DND-41 (cell line): Measurements from ENCODE around the gene MACIR.
A peak's percentile ranks its signal among the peaks of the same experiment; 100 is the strongest.

Experiments
- ATAC-seq: fragments of 200-7000 bp; cut with Tn5 transposase; 3 replicates; pipeline ENCODE4 v1.9.1; 2021; ENCODE audit warnings: low read depth; ENCODE audit not compliant: insufficient read depth
- DNase-seq: peaks from one replicate; pipeline ENCODE4 v3.0.0-alpha.2; 2020
- H2AFZ ChIP-seq: 2 replicates; pipeline ENCODE4 v1.6.0; 2012; ENCODE audit warnings: low read depth, low read length
- H3K27ac ChIP-seq: 2 replicates; pipeline ENCODE4 v1.5.1; 2012; ENCODE audit warnings: low read length, inconsistent platforms
- H3K27me3 ChIP-seq: fragments of 200-600 bp; sonication (generic); 2 replicates; pipeline ENCODE4 v1.6.0; 2012; ENCODE audit warnings: low read length, mild to moderate bottlenecking, inconsistent platforms; ENCODE audit not compliant: insufficient read depth, poor library complexity
- H3K36me3 ChIP-seq: 2 replicates; pipeline ENCODE4 v1.5.1; 2012; ENCODE audit warnings: low read length, inconsistent platforms; ENCODE audit not compliant: insufficient read depth
- H3K4me1 ChIP-seq: 2 replicates; pipeline ENCODE4 v1.5.1; 2012; ENCODE audit warnings: mild to moderate bottlenecking, low read length; ENCODE audit not compliant: insufficient read depth
- H3K4me2 ChIP-seq: 2 replicates; pipeline ENCODE4 v1.6.0; 2012; ENCODE audit warnings: mild to moderate bottlenecking, moderate library complexity, low read length, inconsistent platforms; ENCODE audit not compliant: insufficient read depth
- H3K4me3 ChIP-seq, 2 experiments: fragments of 200-600 bp in 1 of 2; shearing (Covaris generic) in 1 of 2; 2 replicates each; pipeline ENCODE4 v1.5.1; 2012 to 2016; ENCODE audit warnings: inconsistent platforms in 2 of 2, low read length in 2 of 2, mild to moderate bottlenecking in 2 of 2, low read depth in 1 of 2, moderate library complexity in 1 of 2
- H3K79me2 ChIP-seq: 2 replicates; pipeline ENCODE4 v1.6.0; 2012; ENCODE audit warnings: low read length, inconsistent platforms; ENCODE audit not compliant: insufficient read depth
- H3K9ac ChIP-seq: 2 replicates; pipeline ENCODE4 v1.6.0; 2012; ENCODE audit warnings: low read depth, mild to moderate bottlenecking, inconsistent platforms, low read length, moderate library complexity
- H3K9me3 ChIP-seq: 2 replicates; pipeline ENCODE4 v1.5.1; 2012; ENCODE audit warnings: low read length, moderate library complexity, mild to moderate bottlenecking, inconsistent platforms; ENCODE audit not compliant: insufficient read depth, severe bottlenecking
- H4K20me1 ChIP-seq: 2 replicates; pipeline ENCODE4 v1.6.0; 2012; ENCODE audit warnings: low read length; ENCODE audit not compliant: insufficient read depth
- EZH2 ChIP-seq: IDR thresholded peaks from 3 replicates; pipeline ENCODE4 v1.6.1; 2012; ENCODE audit warnings: borderline replicate concordance, low read depth, mild to moderate bottlenecking, moderate library complexity, low read length, inconsistent platforms; ENCODE audit not compliant: severe bottlenecking
- TF ChIP-seq, protein P1 (sequence below): IDR thresholded peaks from 2 replicates; pipeline ENCODE4 v1.5.1; 2012; ENCODE audit warnings: borderline replicate concordance, low read length, moderate library complexity, mild to moderate bottlenecking; ENCODE audit not compliant: poor library complexity, severe bottlenecking; ENCODE audit errors: extremely low read depth

The MACIR gene

DNA sequence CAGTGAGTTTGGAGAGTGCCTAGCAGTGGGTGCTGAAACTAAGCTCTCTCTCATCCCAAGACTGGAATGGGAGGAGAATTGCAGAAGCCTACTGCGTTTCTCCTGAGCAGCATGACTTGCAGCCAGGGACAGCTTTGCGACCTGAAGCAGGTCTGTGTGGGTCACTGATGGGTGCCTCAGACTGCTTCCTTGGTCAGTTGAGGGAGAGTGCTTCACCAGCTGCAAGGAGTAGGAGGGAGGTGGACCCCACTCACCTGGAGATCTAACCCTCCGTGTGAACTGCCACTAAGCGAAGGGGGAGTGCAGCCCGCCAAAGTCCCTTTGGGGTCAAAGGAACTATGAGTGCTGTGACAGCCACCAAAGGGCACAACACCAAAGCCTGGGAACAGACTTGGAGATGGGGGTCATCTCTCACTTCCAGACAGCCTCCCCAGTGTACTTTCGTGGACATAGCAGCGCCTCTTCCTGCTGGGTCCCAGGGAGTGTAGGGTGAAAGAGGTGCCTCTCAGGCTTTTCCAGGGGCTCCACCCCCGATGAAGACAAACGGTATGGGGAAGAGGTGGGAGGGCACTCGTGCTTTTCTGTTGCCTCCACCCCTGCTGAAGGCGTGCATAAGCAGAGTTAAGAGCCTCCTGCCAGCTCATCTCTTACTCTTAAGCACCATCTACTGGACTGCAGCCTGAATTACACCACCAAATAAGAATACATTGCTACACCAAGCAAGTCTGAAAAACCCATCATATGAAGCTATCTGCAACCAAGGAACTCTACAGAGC is 34.3 kb upstream of the MACIR start:
- H3K36me3 ChIP-seq = no peaks in the 10 kb centered on the region
- peak overlapping the region; percentile 55 for H3K4me2 ChIP-seq
- no peaks in the 10 kb centered on the region for H3K27me3 ChIP-seq
- H3K4me1 ChIP-seq = peaks cover 6% of the 10 kb centered on the region
- no peak overlapping the region for H3K9ac ChIP-seq
- TF ChIP-seq EZH2 = no peak
- TF ChIP-seq, protein P1, sequence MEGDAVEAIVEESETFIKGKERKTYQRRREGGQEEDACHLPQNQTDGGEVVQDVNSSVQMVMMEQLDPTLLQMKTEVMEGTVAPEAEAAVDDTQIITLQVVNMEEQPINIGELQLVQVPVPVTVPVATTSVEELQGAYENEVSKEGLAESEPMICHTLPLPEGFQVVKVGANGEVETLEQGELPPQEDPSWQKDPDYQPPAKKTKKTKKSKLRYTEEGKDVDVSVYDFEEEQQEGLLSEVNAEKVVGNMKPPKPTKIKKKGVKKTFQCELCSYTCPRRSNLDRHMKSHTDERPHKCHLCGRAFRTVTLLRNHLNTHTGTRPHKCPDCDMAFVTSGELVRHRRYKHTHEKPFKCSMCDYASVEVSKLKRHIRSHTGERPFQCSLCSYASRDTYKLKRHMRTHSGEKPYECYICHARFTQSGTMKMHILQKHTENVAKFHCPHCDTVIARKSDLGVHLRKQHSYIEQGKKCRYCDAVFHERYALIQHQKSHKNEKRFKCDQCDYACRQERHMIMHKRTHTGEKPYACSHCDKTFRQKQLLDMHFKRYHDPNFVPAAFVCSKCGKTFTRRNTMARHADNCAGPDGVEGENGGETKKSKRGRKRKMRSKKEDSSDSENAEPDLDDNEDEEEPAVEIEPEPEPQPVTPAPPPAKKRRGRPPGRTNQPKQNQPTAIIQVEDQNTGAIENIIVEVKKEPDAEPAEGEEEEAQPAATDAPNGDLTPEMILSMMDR = peak; percentile 90
- peak overlapping the region; percentile 57 for H2AFZ ChIP-seq
- no peaks in the 10 kb centered on the region for H3K79me2 ChIP-seq
- peak; percentile 69 for DNase-seq
- no peak overlapping the region; the same call in 1 of the 2 replicates for H3K27ac ChIP-seq
- peak overlapping the region in 1 of 2 experiments; percentile 40; a peak in 1 of 4 replicates for H3K4me3 ChIP-seq
- H3K9me3 ChIP-seq = no peaks in the 10 kb centered on the region
- ATAC-seq = peak; percentile 97
- H4K20me1 ChIP-seq = no peaks in the 10 kb centered on the region

DNA sequence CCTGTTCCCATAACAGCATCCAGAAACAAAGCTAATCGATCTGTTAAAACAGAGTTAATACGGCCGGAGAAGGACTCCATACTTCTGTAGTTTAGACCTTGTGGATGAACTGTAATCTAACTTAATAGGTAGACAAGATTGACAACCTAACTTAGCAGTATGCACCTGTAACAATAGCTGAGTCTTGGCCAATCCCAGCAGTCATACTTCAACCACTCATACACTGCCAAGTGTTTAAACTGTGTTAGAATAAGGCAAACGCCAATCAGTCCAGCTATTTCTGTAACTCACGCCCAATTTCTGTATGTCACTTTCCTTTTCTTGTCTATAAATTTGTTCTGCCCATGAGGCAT is 33.7 kb upstream of the MACIR start:
- Histone ChIP-seq H3K4me1 (peaks cover 6% of the 10 kb centered on the region), H2AFZ (no peak overlapping the region), H3K9me3 (no peaks in the 10 kb centered on the region), H3K9ac (no peak overlapping the region), H3K79me2 (no peaks in the 10 kb centered on the region), H3K27me3 (no peaks in the 10 kb centered on the region), H3K4me3 (no peak overlapping the region), H4K20me1 (no peaks in the 10 kb centered on the region), H3K36me3 (no peaks in the 10 kb centered on the region), H3K4me2 (no peak overlapping the region), H3K27ac (no peak overlapping the region)
- TF ChIP-seq, protein P1 = no peak
- TF ChIP-seq EZH2 = no peak
- ATAC-seq (no peak), DNase-seq (no peak)

DNA sequence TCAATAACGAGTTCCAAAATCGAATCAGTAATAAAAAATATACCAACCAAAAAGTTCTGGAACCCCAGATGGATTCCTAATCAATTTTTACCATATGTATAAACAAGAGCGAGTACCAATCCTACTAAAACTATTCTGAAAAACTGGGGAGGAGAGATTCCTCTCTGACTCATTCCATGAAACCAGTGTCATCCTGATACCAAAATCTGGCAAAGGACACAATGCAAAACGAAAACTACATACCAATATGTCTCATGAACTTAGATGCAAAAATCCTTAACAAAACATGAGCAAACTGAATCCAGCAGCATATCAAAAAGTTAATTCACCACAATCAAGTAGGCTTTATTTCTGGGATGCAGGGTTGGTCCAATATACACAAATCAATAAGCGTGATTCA is 30.5 kb upstream of the MACIR start:
- Histone ChIP-seq H3K79me2 (no peaks in the 10 kb centered on the region), H3K36me3 (no peaks in the 10 kb centered on the region)
- TF ChIP-seq, protein P1 = no peak
- no peak for TF ChIP-seq EZH2

More for the DNA sequence above, 30.5 kb upstream of the MACIR start:
- H3K9ac ChIP-seq = no peak overlapping the region
- no peak overlapping the region for H3K4me2 ChIP-seq
- no peak overlapping the region for H3K27ac ChIP-seq
- no peaks in the 10 kb centered on the region for H3K9me3 ChIP-seq
- H3K27me3 ChIP-seq = no peaks in the 10 kb centered on the region
- H3K4me3 ChIP-seq = no peak overlapping the region
- no peak overlapping the region for H2AFZ ChIP-seq
- no peak for DNase-seq
- no peaks in the 10 kb centered on the region for H4K20me1 ChIP-seq
- peaks cover 6% of the 10 kb centered on the region for H3K4me1 ChIP-seq
- no peak for ATAC-seq
